Hippocampal formation (tissue), 2 donors: ENCODE results near the gene FAM227A.
A peak's percentile ranks its signal among the peaks of the same experiment; 100 is the strongest.
"Not testable (repeated sequence)": the region's sequence is repeated elsewhere in the genome, so short reads cannot be mapped to it uniquely, and the experiment has no call there.

Source experiments
- DNase-seq, 2 donors: peaks; one replicate each; lab custom pipeline; 2025; lab: John Stamatoyannopoulos, UW

Gene FAM227A

DNA sequence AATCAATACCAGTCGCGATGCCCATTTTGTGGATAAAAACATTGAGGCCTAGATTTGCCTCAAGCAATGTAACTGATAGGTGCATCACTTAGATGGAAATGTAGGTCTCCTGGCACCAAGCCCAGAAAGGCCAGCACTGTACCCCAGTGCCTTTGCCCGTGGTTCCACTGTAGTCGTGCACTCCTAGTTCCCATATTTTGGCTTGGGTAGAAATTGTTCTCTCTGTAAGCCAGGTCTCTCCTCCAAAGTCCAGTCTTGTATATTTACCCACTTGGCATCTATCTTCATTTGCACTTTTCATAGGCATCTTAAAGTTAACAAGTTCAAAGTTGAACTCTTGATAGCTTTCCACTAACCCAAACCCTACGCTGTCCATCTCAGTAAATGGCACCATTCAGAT is 44.6 kb downstream of the FAM227A start:
- no peak for DNase-seq

GRCh38 chr22:38610234-38610633 is 46.0 kb downstream of the FAM227A start:
- no peak for DNase-seq

DNA sequence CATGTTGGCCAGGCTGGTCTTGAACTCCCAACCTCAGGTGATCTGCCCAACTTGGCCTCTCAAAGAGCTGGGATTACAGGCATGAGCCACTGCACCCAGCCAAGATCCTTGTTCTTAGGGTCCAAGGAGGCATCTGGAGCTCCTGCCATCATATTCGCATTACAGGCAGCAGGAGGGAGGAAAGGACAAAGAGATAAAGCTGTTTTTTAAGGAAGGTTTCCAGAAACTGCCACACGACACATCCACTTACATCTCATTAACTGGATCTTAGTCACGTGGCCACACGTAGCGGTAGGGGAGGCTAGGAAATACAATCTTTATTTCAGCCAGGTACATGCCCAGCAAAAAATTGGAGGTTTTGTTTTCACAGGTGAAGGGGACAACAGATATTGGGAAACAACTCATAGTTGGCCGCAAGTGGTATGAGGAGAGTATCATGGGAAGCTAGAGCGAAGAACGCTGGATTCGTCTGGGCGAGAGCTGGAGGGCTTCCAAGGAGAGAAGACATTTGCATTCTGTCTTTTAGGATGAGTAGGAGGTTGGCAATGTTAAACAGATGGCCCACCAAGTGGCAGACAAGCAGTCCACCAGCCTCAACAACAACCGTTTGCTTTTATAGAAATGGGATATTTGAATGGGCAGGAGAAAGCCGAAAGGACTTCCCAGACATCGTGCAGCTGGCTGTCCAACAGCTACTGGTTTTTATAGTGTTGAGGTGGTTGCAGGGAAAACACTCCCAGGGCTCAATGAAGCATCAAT is 47.0 kb downstream of the FAM227A start:
- DNase-seq = no peak

DNA sequence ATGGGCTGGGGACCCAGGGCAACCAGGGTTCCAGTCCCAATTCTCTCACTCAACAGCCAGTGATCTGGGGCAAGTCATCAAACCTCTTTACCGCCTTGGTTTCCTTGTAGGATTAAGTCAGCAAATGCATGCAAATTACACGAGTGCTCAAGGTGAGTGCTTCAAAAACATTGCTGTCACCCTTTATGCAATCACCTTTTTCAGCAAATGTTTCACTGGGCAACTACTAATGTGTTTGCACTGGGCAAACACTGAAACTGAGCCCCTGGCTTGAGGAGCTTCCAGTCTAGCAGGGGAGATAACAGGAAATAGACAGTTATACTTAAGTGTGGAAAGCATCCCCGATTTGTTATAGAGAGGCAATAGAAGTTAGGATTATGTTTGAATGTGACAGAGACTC is 48.5 kb downstream of the FAM227A start:
- DNase-seq = no peak

GRCh38 chr22:38602166-38602565 is 54.0 kb downstream of the FAM227A start:
- DNase-seq = no peak

- no peak for DNase-seq
These were observed 54.9 kb downstream of the FAM227A start for GRCh38 chr22:38601221-38601764.

DNA sequence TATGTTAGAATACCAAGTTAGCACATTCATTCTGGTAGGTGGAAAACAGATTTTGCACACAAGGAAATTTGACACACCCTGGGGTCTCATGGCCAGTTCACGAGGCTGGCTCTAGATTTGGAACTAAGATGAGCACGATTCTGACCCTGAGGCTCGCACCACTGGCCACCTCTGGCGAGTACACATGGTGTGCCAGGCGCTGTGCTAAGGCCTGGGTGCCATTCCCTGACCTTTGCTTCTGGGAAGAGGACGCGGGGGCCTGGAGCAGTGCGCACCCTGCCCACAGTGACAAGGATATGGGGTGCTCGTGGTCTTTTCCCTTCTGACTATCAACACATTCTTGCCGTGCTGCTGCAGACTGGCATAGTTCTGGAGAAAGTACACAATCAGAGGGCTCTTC is 56.7 kb downstream of the FAM227A start:
- no peak for DNase-seq

DNA sequence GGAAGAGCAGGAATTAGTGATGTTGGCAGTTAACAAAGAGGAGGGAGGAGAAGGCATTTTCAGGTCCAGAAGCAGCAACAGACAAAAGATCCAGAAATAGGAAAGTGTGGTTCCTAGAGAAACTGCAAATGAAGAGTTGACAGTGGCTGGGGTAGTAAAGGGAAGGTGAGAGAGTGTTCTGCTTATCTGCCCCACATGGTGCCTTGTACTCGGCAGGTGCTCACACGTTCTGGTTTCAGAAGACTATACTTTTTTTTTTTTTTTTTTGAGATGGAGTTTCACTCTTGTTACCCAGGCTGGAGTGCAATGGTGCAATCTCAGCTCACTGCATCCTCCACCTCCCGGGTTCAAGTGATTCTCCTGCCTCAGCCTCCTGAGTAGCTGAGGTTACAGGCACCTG is 73.3 kb downstream of the FAM227A start:
- not testable (repeated sequence) for DNase-seq

- DNase-seq = no peak
These were observed 77.7 kb downstream of the FAM227A start for GRCh38 chr22:38578505-38578904.

- DNase-seq = peak; percentile 3 to 42
These were observed 84.1 kb downstream of the FAM227A start for GRCh38 chr22:38572065-38572464.

DNA sequence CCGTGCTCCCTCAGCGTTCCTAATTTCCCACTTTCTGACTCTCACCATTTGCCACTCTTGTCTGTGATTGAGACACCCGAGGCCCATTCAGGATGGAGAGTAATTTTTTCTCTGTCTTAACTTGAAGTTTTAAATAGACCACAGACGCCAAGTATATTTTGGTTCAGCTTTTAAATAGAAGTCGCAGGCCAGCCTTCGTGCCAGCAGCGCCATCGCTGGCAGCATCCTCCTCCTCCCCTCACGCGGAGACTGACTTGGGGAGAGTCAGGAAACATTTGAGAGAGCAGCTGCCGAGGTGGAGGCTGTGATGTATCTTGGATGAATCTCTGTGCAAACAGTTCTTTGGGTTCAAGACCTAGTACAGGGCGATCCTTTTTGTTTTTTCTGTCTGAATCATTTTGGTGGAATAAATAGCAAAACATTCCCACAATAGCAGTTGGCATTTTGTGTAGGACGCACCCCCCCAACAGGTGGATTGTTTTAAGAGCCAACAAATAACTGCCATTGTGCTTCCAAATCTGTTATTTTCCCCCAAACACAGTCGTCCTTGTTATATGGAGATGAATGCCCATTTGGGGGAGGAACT is 85.3 kb downstream of the FAM227A start:
- DNase-seq = peak; percentile 61 to 66

GRCh38 chr22:38569972-38570778 is 86.0 kb downstream of the FAM227A start, which contains the start of gene DMC1:
Gene DMC1 (minus strand): TSS chr22:38570183. CDS start chr22:38568256, 1,927 bp downstream.
- DNase-seq = peak; percentile 73 to 88

GRCh38 chr22:38569181-38569971 is 86.8 kb downstream of the FAM227A start:
- no peak for DNase-seq

DNA sequence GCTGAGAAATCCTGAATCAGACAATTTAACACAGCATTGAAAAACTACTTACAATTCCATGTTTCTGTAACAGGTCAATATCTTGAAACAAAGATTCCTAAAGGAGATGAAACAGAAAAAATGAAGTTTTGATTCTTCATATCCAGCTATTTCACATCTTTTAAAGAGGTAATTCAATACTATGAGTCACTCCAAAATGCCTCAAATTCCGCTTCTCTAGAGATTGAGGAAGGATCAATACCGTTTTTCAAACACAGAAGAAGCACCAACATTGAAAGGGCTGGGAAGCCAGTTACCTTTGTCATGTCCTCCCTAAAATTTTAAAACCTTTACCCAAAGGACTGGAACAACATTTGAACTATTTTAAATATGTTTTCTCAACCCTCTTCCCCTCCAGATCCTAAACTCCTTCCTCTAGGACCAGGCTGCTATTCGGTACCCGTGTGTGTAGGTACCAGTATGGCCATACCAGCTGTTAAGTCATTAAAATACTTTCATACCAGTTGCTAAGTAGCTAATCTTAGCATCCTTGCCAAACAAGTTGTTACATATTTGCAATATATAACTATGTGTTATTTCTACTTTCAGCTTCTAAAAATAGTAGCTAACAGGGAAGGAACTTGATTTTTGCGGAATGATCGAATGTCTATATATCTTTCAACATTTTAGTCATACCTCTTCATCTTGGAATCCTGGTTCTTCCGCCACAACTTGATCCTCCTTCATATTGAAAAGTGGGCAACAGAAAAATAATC is 88.5 kb downstream of the FAM227A start:
- no peak for DNase-seq

GRCh38 chr22:38566726-38567504 is 89.3 kb downstream of the FAM227A start:
- peak in 1 of 2 donors; percentile 31 for DNase-seq

- no peak for DNase-seq
These were observed 90.8 kb downstream of the FAM227A start for GRCh38 chr22:38565441-38565840.

DNA sequence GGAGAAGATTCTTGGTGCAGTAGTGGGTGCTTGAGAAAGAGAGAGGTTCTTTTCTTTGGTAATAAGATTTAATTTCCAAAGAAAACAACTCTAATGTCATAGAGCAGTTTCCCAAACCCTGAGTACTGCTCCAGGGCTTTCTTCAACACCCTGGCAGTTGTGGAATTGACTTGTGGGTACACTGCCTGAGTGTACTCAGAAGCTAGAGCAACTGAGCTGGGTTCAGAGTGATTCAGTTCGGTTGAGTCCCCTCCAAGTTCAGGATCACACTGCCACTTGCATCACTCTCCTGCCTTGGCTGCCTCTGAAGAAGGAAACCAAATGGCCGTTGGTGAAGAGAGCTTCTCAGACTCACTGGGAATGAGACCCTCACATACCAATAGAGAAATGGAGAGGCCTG is 91.5 kb downstream of the FAM227A start:
- no peak for DNase-seq

- no peak for DNase-seq
These were observed 101.9 kb downstream of the FAM227A start for GRCh38 chr22:38554281-38554680.

DNA sequence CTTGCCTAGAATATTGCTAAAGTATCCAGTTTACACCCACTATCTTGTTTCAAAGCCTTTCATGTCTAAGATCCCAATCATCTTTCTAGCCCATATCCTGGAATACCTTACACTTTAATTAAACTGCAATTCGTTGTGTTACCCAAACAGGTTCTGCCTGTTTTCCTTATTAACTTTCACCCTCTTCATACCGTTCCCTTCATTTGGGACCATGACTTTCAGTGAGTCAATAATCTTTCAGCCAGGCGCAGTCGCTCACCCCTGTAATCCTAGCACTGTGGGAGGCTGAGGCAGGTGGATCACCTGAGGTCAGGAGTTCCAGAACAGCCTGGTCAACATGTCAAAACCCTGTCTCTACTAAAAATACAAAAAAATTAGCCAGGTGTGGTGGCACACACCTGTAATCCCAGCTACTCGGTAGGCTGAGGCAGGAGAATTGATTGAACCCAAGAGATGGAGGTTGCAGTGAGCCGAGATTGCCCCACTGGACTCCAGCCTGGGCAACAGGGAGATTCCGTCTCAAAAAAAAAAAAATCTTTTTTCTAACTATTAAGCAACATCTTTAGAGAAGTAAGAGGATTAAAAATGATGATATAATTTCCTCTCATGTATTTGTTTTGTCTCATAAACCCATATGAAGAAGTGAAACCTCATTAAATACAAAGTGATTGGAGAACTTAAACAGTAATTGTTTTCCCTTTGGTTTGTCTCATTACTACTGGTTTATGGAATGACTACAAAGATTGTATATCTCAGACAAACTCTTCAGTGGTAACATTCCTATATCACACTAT is 106.9 kb downstream of the FAM227A start:
- DNase-seq = no peak
